Measurements from ENCODE around the gene UBE3B. TPM values are rescaled to one million over a fixed set of nuclear protein-coding genes. Genes with fewer than 3 reads are reported as not detected.

The UBE3B gene
- total RNA-seq, 1 experiment from 2014 or later = 53.4 TPM

- DNase-seq (ENCODE audit: low spot score) = no peak
These were observed 96.4 kb downstream of the UBE3B start for GRCh38 chr12:109573914-109574244.

GRCh38 chr12:109575683-109576082 is 98.2 kb downstream of the UBE3B start:
- no peak for DNase-seq (ENCODE audit: low spot score)

GRCh38 chr12:109577311-109577710 is 99.9 kb downstream of the UBE3B start:
- no peak for DNase-seq (ENCODE audit: low spot score)

- no peak for DNase-seq (ENCODE audit: low spot score)
These were observed 101.0 kb downstream of the UBE3B start for GRCh38 chr12:109578330-109578927.

- DNase-seq (ENCODE audit: low spot score) = no peak
These were observed 102.2 kb downstream of the UBE3B start for GRCh38 chr12:109579639-109580038.

- DNase-seq (ENCODE audit: low spot score) = no peak
These were observed 102.8 kb downstream of the UBE3B start for GRCh38 chr12:109580272-109580671.

- no peak for DNase-seq (ENCODE audit: low spot score)
These were observed 103.4 kb downstream of the UBE3B start for GRCh38 chr12:109580684-109581333.

- no peak for DNase-seq (ENCODE audit: low spot score)
These were observed 103.9 kb downstream of the UBE3B start for GRCh38 chr12:109581334-109581691.

- DNase-seq (ENCODE audit: low spot score) = no peak
These were observed 104.4 kb downstream of the UBE3B start for GRCh38 chr12:109581856-109582255.

GRCh38 chr12:109582636-109583035 is 105.2 kb downstream of the UBE3B start:
- DNase-seq (ENCODE audit: low spot score) = no peak

GRCh38 chr12:109583733-109584132 is 106.3 kb downstream of the UBE3B start:
- no peak for DNase-seq (ENCODE audit: low spot score)

Other genes starting within 250 kb of the UBE3B start
- gene FOXN4, start 168.3 kb upstream of the UBE3B start, total RNA-seq (2014; rRNA removed; shearing (Covaris generic)) = not detected in 2 replicates
- gene MYO1H, start 129.7 kb upstream of the UBE3B start, total RNA-seq (2014; rRNA removed; shearing (Covaris generic)) = not detected in 2 replicates
- 15.7 and 23.4 TPM in 2 replicates for gene KCTD10, start 334 bp upstream of the UBE3B start, total RNA-seq (2014; rRNA removed; shearing (Covaris generic))
- 33.0 and 48.4 TPM in 2 replicates for gene MMAB, start 95.9 kb downstream of the UBE3B start, total RNA-seq (2014; rRNA removed; shearing (Covaris generic))
- gene MVK, start 96.2 kb downstream of the UBE3B start, total RNA-seq (2014; rRNA removed; shearing (Covaris generic)) = 24.1 and 24.4 TPM in 2 replicates
- 0.68 and 1.2 TPM in 2 replicates for gene FAM222A, start 236.2 kb downstream of the UBE3B start, total RNA-seq (2014; rRNA removed; shearing (Covaris generic))

Data from H4 (cell line).